HepG2 (cell line): ENCODE data around the gene BATF3. TPM values are rescaled to one million over a fixed set of nuclear protein-coding genes. Genes with fewer than 3 reads are reported as not detected.

Experiments used
- DPF2 ChIP-seq: sonication (generic); formaldehyde crosslinking; IDR thresholded peaks from 2 replicates; pipeline ENCODE4 v1.4.0; 2020; ENCODE audit warnings: mild to moderate bottlenecking, low read depth, missing genetic modification reagents, borderline replicate concordance
- GATA4 ChIP-seq: sonication (generic); IDR thresholded peaks from 2 replicates; pipeline ENCODE4 v1.6.1; 2016; ENCODE audit warnings: antibody characterized with exemption, low read depth, borderline replicate concordance
- GZF1 ChIP-seq: sonication (generic); formaldehyde crosslinking; IDR thresholded peaks from 2 replicates; pipeline ENCODE4 v1.5.1; 2020; ENCODE audit warnings: mild to moderate bottlenecking, missing genetic modification reagents
- HMG20A ChIP-seq: IDR thresholded peaks from 2 replicates; pipeline ENCODE4 v1.6.1; 2016; ENCODE audit warnings: borderline replicate concordance
- HMGXB3 ChIP-seq: sonication (generic); formaldehyde crosslinking; IDR thresholded peaks from 2 replicates; pipeline ENCODE4 v1.4.0; 2020; ENCODE audit warnings: missing genetic modification reagents, borderline replicate concordance
- KLF15 ChIP-seq: sonication (generic); formaldehyde crosslinking; IDR thresholded peaks from 2 replicates; pipeline ENCODE4 v1.8.1; 2023; ENCODE audit warnings: borderline replicate concordance, mild to moderate bottlenecking, inconsistent platforms, missing genetic modification reagents, mixed read lengths
- MLLT10 ChIP-seq: sonication (generic); formaldehyde crosslinking; IDR thresholded peaks from 2 replicates; pipeline ENCODE4 v1.4.0; 2020; ENCODE audit warnings: missing genetic modification reagents
- NONO ChIP-seq, 2 experiments: fragments of 450-650 bp in 1 of 2; sonication (generic) in 1 of 2; formaldehyde crosslinking in 1 of 2; IDR thresholded peaks in 1 of 2; conservative IDR thresholded peaks in 1 of 2; 2 replicates each; pipeline versions ENCODE4 v1.6.1 to v1.8.0; 2017 to 2022; ENCODE audit warnings: mild to moderate bottlenecking in 1 of 2, missing genetic modification reagents in 1 of 2, moderate library complexity in 1 of 2
- ZNF20 ChIP-seq: sonication (generic); formaldehyde crosslinking; IDR thresholded peaks from 2 replicates; pipeline ENCODE4 v1.4.0; 2020; ENCODE audit warnings: mild to moderate bottlenecking, moderate library complexity, missing genetic modification reagents
- ZNF263 ChIP-seq: sonication (generic); formaldehyde crosslinking; IDR thresholded peaks from 2 replicates; pipeline ENCODE4 v1.4.0; 2020; ENCODE audit warnings: missing genetic modification reagents
- ZNF3 ChIP-seq: IDR thresholded peaks from 2 replicates; pipeline ENCODE4 v1.7.0; 2017; ENCODE audit warnings: inconsistent platforms
- ZNF335 ChIP-seq: sonication (generic); formaldehyde crosslinking; IDR thresholded peaks from 2 replicates; pipeline ENCODE4 v1.4.0; 2020; ENCODE audit warnings: missing genetic modification reagents
- ZNF746 ChIP-seq: sonication (generic); formaldehyde crosslinking; IDR thresholded peaks from 2 replicates; pipeline ENCODE4 v1.8.0; 2022; ENCODE audit warnings: mild to moderate bottlenecking, missing genetic modification reagents
- polyA plus RNA-seq, 8 experiments: library from polyadenylated mRNA; depleted of rRNA in 3 of 8; stranded (reverse) in 7 of 8; unstranded in 1 of 8; fragments of >200 nt; fragmentation: Illumina TruSeq in 4 of 8; extraction: Trizol in 4 of 8; gene quantifications; 2 replicates each; pipeline versions ENCODE4 v1.2.1 to v1.2.3, GENCODE V29; 2011 to 2016; ENCODE audit warnings: low read depth in 4 of 8, missing spikeins in 1 of 8, mixed read lengths in 1 of 8; ENCODE audit not compliant: insufficient read depth in 1 of 8
- total RNA-seq, 5 experiments: library from RNA; depleted of rRNA; stranded (reverse); fragments of >200 nt; fragmentation: Illumina TruSeq; extraction: Trizol; gene quantifications; 2 replicates each; pipeline ENCODE4 v1.2.3, GENCODE V29; 2016; ENCODE audit warnings: low read depth in 1 of 5
- TF ChIP-seq, protein P1 (sequence below): sonication (generic); formaldehyde crosslinking; IDR thresholded peaks from 2 replicates; pipeline ENCODE4 v1.8.0; 2022; ENCODE audit warnings: missing genetic modification reagents, mild to moderate bottlenecking, moderate library complexity, borderline replicate concordance
- TF ChIP-seq, protein P2 (sequence below): sonication (generic); formaldehyde crosslinking; IDR thresholded peaks from one replicate; pipeline ENCODE4 v1.5.1; 2020; ENCODE audit warnings: mild to moderate bottlenecking, missing genetic modification reagents; ENCODE audit errors: not compliant biosample characterization

Gene BATF3
- total and polyA plus RNA-seq, 2 of the 13 experiments (the other 11 are each of a cell fraction or from before 2014, with no cell fraction given): 0.13 TPM; not detected in 1

DNA sequence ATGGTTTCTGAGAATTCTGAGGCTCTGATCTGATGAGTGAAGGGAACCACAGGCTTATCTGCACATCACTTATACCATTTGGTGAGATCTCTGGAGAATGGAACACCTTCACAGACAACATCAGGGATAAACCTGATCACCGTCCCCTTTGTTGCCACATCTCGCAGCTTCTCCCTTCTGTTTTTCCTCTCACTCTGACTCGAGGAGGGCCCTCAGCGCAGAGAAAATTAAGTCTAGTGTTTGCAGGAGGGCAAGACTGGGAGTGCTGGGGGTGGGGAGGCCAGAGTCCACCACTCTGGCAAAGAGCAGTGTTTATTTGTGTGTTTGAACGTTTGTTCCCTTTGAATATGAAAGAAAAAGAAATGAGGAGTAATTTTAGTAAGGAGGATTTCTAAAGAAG, 29.0 kb upstream of the BATF3 start (continued):
- TF ChIP-seq ZNF20 (no peak), GZF1 (no peak), ZNF746 (CRISPR knock-in tag) (no peak), DPF2 (CRISPR knock-in tag) (peak; percentile 33; the same call in 1 of the 2 replicates), GATA4 (no peak), NONO (IDR thresholded peaks at IDR 0.05) (no peak), NONO (CRISPR knock-in tag; conservative IDR thresholded peaks at IDR 0.05) (no peak), HMGXB3 (CRISPR knock-in tag) (0 out of 2 replicates have a peak, but pooled peaks have one; percentile 37), ZNF263 (CRISPR knock-in tag) (no peak), ZNF335 (CRISPR knock-in tag) (no peak), MLLT10 (CRISPR knock-in tag) (no peak), KLF15 (CRISPR knock-in tag) (no peak), ZNF3 (no peak), HMG20A (CRISPR knock-in tag) (no peak)
- TF ChIP-seq, protein P1, sequence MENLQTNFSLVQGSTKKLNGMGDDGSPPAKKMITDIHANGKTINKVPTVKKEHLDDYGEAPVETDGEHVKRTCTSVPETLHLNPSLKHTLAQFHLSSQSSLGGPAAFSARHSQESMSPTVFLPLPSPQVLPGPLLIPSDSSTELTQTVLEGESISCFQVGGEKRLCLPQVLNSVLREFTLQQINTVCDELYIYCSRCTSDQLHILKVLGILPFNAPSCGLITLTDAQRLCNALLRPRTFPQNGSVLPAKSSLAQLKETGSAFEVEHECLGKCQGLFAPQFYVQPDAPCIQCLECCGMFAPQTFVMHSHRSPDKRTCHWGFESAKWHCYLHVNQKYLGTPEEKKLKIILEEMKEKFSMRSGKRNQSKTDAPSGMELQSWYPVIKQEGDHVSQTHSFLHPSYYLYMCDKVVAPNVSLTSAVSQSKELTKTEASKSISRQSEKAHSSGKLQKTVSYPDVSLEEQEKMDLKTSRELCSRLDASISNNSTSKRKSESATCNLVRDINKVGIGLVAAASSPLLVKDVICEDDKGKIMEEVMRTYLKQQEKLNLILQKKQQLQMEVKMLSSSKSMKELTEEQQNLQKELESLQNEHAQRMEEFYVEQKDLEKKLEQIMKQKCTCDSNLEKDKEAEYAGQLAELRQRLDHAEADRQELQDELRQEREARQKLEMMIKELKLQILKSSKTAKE (CRISPR knock-in tag): no peak
- TF ChIP-seq, protein P2, sequence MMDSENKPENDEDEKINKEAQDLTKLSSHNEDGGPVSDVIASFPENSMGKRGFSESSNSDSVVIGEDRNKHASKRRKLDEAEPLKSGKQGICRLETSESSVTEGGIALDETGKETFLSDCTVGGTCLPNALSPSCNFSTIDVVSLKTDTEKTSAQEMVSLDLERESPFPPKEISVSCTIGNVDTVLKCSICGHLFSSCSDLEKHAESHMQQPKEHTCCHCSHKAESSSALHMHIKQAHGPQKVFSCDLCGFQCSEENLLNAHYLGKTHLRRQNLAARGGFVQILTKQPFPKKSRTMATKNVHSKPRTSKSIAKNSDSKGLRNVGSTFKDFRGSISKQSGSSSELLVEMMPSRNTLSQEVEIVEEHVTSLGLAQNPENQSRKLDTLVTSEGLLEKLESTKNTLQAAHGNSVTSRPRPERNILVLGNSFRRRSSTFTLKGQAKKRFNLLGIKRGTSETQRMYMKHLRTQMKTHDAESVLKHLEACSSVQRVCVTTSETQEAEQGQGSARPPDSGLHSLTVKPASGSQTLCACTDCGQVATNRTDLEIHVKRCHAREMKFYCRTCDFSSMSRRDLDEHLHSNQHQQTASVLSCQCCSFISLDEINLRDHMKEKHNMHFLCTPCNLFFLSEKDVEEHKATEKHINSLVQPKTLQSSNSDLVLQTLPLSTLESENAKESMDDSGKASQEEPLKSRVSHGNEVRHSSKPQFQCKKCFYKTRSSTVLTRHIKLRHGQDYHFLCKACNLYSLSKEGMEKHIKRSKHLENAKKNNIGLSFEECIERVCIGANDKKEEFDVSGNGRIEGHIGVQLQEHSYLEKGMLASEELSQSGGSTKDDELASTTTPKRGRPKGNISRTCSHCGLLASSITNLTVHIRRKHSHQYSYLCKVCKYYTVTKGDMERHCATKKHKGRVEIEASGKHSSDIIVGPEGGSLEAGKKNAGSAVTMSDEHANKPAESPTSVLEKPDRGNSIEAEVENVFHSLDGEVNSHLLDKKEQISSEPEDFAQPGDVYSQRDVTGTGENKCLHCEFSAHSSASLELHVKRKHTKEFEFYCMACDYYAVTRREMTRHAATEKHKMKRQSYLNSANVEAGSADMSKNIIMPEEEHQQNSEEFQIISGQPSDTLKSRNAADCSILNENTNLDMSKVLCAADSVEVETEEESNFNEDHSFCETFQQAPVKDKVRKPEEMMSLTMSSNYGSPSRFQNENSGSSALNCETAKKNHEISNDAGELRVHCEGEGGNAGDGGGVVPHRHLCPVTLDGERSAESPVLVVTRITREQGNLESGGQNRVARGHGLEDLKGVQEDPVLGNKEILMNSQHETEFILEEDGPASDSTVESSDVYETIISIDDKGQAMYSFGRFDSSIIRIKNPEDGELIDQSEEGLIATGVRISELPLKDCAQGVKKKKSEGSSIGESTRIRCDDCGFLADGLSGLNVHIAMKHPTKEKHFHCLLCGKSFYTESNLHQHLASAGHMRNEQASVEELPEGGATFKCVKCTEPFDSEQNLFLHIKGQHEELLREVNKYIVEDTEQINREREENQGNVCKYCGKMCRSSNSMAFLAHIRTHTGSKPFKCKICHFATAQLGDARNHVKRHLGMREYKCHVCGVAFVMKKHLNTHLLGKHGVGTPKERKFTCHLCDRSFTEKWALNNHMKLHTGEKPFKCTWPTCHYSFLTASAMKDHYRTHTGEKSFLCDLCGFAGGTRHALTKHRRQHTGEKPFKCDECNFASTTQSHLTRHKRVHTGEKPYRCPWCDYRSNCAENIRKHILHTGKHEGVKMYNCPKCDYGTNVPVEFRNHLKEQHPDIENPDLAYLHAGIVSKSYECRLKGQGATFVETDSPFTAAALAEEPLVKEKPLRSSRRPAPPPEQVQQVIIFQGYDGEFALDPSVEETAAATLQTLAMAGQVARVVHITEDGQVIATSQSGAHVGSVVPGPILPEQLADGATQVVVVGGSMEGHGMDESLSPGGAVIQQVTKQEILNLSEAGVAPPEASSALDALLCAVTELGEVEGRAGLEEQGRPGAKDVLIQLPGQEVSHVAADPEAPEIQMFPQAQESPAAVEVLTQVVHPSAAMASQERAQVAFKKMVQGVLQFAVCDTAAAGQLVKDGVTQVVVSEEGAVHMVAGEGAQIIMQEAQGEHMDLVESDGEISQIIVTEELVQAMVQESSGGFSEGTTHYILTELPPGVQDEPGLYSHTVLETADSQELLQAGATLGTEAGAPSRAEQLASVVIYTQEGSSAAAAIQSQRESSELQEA (CRISPR knock-in tag): no peak
